HL-60 (cell line): ENCODE results near the gene UVSSA.

ENCODE experiments used
- CTCF ChIP-seq: IDR thresholded peaks from one replicate; pipeline ENCODE4 v1.5.1; 2011; ENCODE audit warnings: low read length, control low read depth, inconsistent platforms; ENCODE audit not compliant: insufficient read depth
- POLR2AphosphoS5 ChIP-seq: IDR thresholded peaks from 2 replicates; pipeline ENCODE4 v1.6.1; 2012; ENCODE audit warnings: low read depth
- TF ChIP-seq, protein P1 (sequence below): IDR thresholded peaks from 2 replicates; pipeline ENCODE4 v1.6.1; 2012; ENCODE audit warnings: low read depth; ENCODE audit not compliant: insufficient replicate concordance

GRCh38 chr4:1321486-1321885, 25.5 kb upstream of the UVSSA start:
- TF ChIP-seq POLR2AphosphoS5 (no peak), CTCF (no peak)
- TF ChIP-seq, protein P1, sequence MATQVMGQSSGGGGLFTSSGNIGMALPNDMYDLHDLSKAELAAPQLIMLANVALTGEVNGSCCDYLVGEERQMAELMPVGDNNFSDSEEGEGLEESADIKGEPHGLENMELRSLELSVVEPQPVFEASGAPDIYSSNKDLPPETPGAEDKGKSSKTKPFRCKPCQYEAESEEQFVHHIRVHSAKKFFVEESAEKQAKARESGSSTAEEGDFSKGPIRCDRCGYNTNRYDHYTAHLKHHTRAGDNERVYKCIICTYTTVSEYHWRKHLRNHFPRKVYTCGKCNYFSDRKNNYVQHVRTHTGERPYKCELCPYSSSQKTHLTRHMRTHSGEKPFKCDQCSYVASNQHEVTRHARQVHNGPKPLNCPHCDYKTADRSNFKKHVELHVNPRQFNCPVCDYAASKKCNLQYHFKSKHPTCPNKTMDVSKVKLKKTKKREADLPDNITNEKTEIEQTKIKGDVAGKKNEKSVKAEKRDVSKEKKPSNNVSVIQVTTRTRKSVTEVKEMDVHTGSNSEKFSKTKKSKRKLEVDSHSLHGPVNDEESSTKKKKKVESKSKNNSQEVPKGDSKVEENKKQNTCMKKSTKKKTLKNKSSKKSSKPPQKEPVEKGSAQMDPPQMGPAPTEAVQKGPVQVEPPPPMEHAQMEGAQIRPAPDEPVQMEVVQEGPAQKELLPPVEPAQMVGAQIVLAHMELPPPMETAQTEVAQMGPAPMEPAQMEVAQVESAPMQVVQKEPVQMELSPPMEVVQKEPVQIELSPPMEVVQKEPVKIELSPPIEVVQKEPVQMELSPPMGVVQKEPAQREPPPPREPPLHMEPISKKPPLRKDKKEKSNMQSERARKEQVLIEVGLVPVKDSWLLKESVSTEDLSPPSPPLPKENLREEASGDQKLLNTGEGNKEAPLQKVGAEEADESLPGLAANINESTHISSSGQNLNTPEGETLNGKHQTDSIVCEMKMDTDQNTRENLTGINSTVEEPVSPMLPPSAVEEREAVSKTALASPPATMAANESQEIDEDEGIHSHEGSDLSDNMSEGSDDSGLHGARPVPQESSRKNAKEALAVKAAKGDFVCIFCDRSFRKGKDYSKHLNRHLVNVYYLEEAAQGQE, result no peak
